ENCODE measurements around the gene MIAT. TPM values are rescaled to one million over a fixed set of nuclear protein-coding genes. Genes with fewer than 3 reads are reported as not detected.

MIAT gene
- polyA plus RNA-seq, 1 donor (not counting 4 experiments of a cell fraction or from before 2014, with no cell fraction given), result 0.04 TPM

DNA sequence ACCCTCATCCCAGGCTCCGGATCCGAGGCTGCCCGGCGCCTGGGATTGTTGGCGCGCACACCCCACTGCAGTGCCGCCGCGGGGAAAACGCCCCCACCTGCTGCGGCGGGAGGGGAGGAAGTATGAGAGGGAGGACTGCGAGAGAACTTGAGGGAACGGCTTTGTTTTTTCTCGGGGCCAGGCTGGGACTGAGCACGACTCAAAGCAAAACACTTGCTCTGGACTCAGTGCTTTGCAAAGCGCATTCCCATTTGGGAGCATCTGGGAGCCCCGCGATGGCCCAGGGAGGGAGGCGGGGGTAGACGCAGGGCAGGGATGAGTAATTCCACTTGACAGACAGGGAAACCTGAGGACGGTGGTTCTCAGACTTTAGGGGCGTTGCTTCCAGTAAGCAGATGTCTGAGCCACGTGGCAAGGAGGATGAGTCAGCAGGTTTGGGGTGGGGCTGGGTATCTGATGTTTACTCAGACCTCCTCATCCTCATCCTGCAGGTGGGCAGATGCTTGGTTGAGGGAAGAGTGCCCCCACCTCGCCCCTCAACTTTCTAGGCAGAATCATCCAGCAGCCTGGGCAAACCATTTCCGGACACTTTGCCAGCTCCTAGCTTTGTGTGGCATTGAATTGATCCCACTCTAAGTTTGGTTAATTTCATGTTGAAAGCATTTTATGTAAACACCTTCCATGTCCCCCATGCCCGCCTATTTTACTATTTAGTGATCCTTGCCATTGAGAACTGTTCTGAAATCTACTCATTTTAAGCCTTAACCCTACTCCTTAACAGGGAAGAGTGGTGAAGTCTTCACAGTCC lies 1.5 kb downstream of the MIAT start:
- FAIRE-seq, result peak; percentile 97
- no peaks in the 10 kb centered on the region for H4K20me1 ChIP-seq (ENCODE audit: control insufficient read depth, extremely low read depth, insufficient read depth, low read length)
- dilution Hi-C loops (cut with MboI; ENCODE audit: extremely low pct_ligation_motif_present, low sequenced_read_pairs), result no loop called here
- H3K4me3 ChIP-seq (ENCODE audit: control insufficient read depth in 2 of 3, extremely low read depth in 1 of 3, insufficient read depth in 2 of 3, low read depth in 1 of 3, low read length in 3 of 3), result peak overlapping the region in 2 of 3 experiments; percentile 44 to 48
- H3K4me2 ChIP-seq (ENCODE audit: control insufficient read depth, extremely low read depth, insufficient read depth, low read depth, low read length), result peak overlapping the region; percentile 79
- no peak overlapping the region for H3K9ac ChIP-seq (ENCODE audit: control insufficient read depth, extremely low read depth, insufficient read depth, low read length)
- no peak for TF ChIP-seq EZH2 (IDR thresholded peaks at IDR 0.05; ENCODE audit: low read length)
- TF ChIP-seq, protein P1, sequence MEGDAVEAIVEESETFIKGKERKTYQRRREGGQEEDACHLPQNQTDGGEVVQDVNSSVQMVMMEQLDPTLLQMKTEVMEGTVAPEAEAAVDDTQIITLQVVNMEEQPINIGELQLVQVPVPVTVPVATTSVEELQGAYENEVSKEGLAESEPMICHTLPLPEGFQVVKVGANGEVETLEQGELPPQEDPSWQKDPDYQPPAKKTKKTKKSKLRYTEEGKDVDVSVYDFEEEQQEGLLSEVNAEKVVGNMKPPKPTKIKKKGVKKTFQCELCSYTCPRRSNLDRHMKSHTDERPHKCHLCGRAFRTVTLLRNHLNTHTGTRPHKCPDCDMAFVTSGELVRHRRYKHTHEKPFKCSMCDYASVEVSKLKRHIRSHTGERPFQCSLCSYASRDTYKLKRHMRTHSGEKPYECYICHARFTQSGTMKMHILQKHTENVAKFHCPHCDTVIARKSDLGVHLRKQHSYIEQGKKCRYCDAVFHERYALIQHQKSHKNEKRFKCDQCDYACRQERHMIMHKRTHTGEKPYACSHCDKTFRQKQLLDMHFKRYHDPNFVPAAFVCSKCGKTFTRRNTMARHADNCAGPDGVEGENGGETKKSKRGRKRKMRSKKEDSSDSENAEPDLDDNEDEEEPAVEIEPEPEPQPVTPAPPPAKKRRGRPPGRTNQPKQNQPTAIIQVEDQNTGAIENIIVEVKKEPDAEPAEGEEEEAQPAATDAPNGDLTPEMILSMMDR (optimal IDR thresholded peaks at IDR 0.05 in 1 of 3, IDR thresholded peaks at IDR 0.05 in 1 of 3, conservative IDR thresholded peaks at IDR 0.05 in 1 of 3; ENCODE audit: extremely low read depth in 1 of 3, insufficient read depth in 2 of 3, low read length in 3 of 3), result no peak
- peak; percentile 92 for DNase-seq (ENCODE audit: low read depth, low spot score)
- H3K9me1 ChIP-seq (ENCODE audit: control insufficient read depth, extremely low read depth, insufficient read depth, low read length), result no peaks in the 10 kb centered on the region
- no peaks in the 10 kb centered on the region for H3K9me3 ChIP-seq (ENCODE audit: control insufficient read depth, low read depth, low read length)
- peaks cover 32% of the 10 kb centered on the region for H3K27me3 ChIP-seq (ENCODE audit: control insufficient read depth, extremely low read depth, insufficient read depth, low read length)
- no peak overlapping the region for H3K27ac ChIP-seq (ENCODE audit: control insufficient read depth, insufficient read depth, low read length)
- no peaks in the 10 kb centered on the region for H3K36me3 ChIP-seq (ENCODE audit: control insufficient read depth in 2 of 2, extremely low read depth in 1 of 2, insufficient read depth in 2 of 2, low read length in 2 of 2)
- peaks cover 25% of the 10 kb centered on the region for H3K4me1 ChIP-seq (ENCODE audit: control insufficient read depth, extremely low read depth, insufficient read depth, low read length)
- no peaks in the 10 kb centered on the region for H3K79me2 ChIP-seq (ENCODE audit: control insufficient read depth, insufficient read depth, low read length)
- H2AFZ ChIP-seq (ENCODE audit: control insufficient read depth, low read length), result no peak overlapping the region

DNA sequence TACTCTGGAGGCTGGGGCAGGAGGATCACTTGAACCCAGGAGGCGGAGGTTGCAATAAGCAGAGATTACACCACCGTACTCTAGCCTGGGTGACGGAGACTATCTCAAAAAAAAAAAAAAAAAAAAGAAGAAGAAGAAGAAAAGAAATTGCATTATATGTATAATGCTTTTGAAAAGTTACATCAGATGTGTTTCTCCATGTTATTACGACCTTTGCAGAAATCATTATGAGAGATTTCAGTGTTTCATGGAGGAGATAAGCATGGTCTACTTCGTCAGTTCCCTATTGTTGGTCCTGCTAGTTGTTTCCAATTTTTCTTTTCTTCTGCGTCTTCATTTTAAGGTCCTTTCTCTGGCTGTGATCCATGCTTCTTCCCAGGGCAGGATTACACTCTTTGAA lies 3.0 kb downstream of the MIAT start:
- TF ChIP-seq, protein P1 (optimal IDR thresholded peaks at IDR 0.05 in 1 of 3, IDR thresholded peaks at IDR 0.05 in 1 of 3, conservative IDR thresholded peaks at IDR 0.05 in 1 of 3; ENCODE audit: extremely low read depth in 1 of 3, insufficient read depth in 2 of 3, low read length in 3 of 3), result no peak
- no peak for TF ChIP-seq EZH2 (IDR thresholded peaks at IDR 0.05; ENCODE audit: low read length)
- dilution Hi-C loops (cut with MboI; ENCODE audit: extremely low pct_ligation_motif_present, low sequenced_read_pairs), result no loop called here
- no peaks in the 10 kb centered on the region for H3K79me2 ChIP-seq (ENCODE audit: control insufficient read depth, insufficient read depth, low read length)
- H2AFZ ChIP-seq (ENCODE audit: control insufficient read depth, low read length), result no peak overlapping the region
- no peak overlapping the region for H3K9ac ChIP-seq (ENCODE audit: control insufficient read depth, extremely low read depth, insufficient read depth, low read length)
- no peak for FAIRE-seq
- H3K36me3 ChIP-seq (ENCODE audit: control insufficient read depth in 2 of 2, extremely low read depth in 1 of 2, insufficient read depth in 2 of 2, low read length in 2 of 2), result no peaks in the 10 kb centered on the region
- DNase-seq (ENCODE audit: low read depth, low spot score), result no peak
- H3K9me1 ChIP-seq (ENCODE audit: control insufficient read depth, extremely low read depth, insufficient read depth, low read length), result no peaks in the 10 kb centered on the region
- peaks cover 30% of the 10 kb centered on the region for H3K27me3 ChIP-seq (ENCODE audit: control insufficient read depth, extremely low read depth, insufficient read depth, low read length)
- no peaks in the 10 kb centered on the region for H4K20me1 ChIP-seq (ENCODE audit: control insufficient read depth, extremely low read depth, insufficient read depth, low read length)
- H3K9me3 ChIP-seq (ENCODE audit: control insufficient read depth, low read depth, low read length), result no peaks in the 10 kb centered on the region
- H3K4me2 ChIP-seq (ENCODE audit: control insufficient read depth, extremely low read depth, insufficient read depth, low read depth, low read length), result no peak overlapping the region
- H3K27ac ChIP-seq (ENCODE audit: control insufficient read depth, insufficient read depth, low read length), result no peak overlapping the region
- peaks cover 29% of the 10 kb centered on the region for H3K4me1 ChIP-seq (ENCODE audit: control insufficient read depth, extremely low read depth, insufficient read depth, low read length)
- H3K4me3 ChIP-seq (ENCODE audit: control insufficient read depth in 2 of 3, extremely low read depth in 1 of 3, insufficient read depth in 2 of 3, low read depth in 1 of 3, low read length in 3 of 3), result no peak overlapping the region
